Lower lobe of right lung (tissue), 2 donors: Measurements from ENCODE around the gene PKM. TPM values are rescaled to one million over a fixed set of nuclear protein-coding genes. Genes with fewer than 3 reads are reported as not detected.
A peak's percentile ranks its signal among the peaks of the same experiment; 100 is the strongest.

Experiments used
- ATAC-seq, 2 donors: fragments of 200-7000 bp; cut with Tn5 transposase; one replicate each; pipeline ENCODE4 v1.9.1; 2020 to 2022; ENCODE audit warnings: mild to moderate bottlenecking in 2 of 2, moderate library complexity in 2 of 2
- DNase-seq: peaks from one replicate; pipeline ENCODE4 v3.0.0-alpha.2; 2020
- H3K27ac ChIP-seq: fragments of 200-600 bp; one replicate; pipeline ENCODE4 v1.8.0; 2022
- H3K27me3 ChIP-seq: fragments of 200-600 bp; one replicate; pipeline ENCODE4 v1.8.0; 2022; ENCODE audit warnings: low read depth
- H3K36me3 ChIP-seq: fragments of 200-600 bp; one replicate; pipeline ENCODE4 v1.8.0; 2022; ENCODE audit warnings: mild to moderate bottlenecking
- H3K4me1 ChIP-seq: fragments of 200-600 bp; one replicate; pipeline ENCODE4 v1.8.0; 2022
- H3K4me3 ChIP-seq: fragments of 200-600 bp; one replicate; pipeline ENCODE4 v1.8.0; 2022; ENCODE audit warnings: mild to moderate bottlenecking
- H3K9me3 ChIP-seq: fragments of 200-600 bp; one replicate; pipeline ENCODE4 v1.8.0; 2022
- CTCF ChIP-seq: fragments of 200-600 bp; IDR thresholded peaks from one replicate; pipeline ENCODE4 v1.8.0; 2022; ENCODE audit warnings: antibody characterized with exemption, mild to moderate bottlenecking
- intact Hi-C: fragments of 100-400 bp; cut with DNase I; formaldehyde crosslinking; loops from one replicate; pipeline ENCODE4 v1.11.0; 2022
- total RNA-seq: library from RNA; stranded (reverse); fragmentation: NEBNext Ultra II Directional; extraction: Animal tissue kit (Norgen Biotek cat#: 25700); gene quantifications from one replicate; pipeline ENCODE4 v1.2.1, GENCODE V29; 2021
- donor health status: DM: no; HTN: yes; CAD: no; lungs with severe emphysema.

The PKM gene
- total RNA-seq, 1 donor from 2014 or later: 443 TPM

DNA sequence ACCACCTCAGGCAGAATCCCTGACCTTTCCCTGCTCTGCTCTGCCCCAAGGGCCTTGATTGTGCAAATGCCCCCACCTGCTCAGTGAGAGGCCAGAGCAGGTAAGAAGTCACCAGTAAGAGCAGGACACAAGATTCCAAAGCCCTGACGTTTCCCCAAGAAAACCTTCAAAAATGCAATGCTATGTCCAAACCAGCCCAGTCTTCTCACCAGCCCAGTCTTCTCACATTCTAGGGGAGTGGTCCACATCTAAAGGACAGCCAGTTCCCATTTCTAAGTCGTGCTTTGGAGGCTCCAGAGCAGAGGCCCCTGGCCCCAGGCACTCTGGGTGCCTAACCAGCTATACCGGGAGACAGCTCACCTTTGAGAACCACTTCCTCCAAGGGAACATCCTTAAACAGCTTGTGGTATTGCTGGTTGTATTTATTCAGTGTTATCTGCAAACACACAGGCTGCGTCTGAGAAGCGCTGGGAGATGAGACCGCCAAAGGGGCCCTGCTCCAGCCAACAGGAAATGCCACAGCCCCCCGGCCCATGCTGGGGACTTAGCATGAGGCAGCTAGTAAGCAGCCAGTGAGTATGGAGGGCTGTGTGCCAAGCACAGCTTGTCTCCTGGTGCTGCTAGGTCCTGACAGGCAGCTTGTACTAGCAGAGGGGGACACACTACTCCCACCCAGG is 62.7 kb downstream of the PKM start:
- no peak overlapping the region for H3K4me3 ChIP-seq
- TF ChIP-seq CTCF: no peak
- peak; percentile 25 to 34 for ATAC-seq
- H3K36me3 ChIP-seq: no peaks in the 10 kb centered on the region
- no peaks in the 10 kb centered on the region for H3K27me3 ChIP-seq
- intact Hi-C loops: no loop called here
- peaks cover 19% of the 10 kb centered on the region for H3K4me1 ChIP-seq
- H3K9me3 ChIP-seq: no peaks in the 10 kb centered on the region
- H3K27ac ChIP-seq: peak overlapping the region; percentile 56
- DNase-seq: no peak

DNA sequence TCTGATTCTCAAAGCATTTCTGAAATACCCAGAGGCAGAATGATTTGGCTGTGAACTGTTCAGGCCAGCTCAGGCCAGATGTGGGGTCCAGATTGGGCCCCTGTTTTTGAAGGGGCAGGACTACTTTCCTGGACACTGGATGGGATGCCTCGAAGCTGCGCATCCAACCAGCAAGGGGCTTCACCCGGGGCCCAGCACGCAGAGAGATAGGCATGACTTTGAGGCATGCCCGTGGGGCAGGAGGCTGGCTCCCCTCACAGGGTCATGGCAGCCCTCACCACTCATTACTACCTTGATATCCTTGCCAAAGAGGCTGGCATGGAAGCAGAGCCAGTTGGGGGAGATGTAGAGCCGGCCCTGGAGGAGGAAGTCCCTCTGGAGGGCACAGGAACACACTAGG is 63.5 kb downstream of the PKM start:
- ATAC-seq: no peak
- intact Hi-C loops: no loop called here

GRCh38 chr15:72166716-72167417 is 64.1 kb downstream of the PKM start:
- Histone ChIP-seq H3K4me3 (no peak overlapping the region), H3K4me1 (peaks cover 26% of the 10 kb centered on the region), H3K9me3 (no peaks in the 10 kb centered on the region), H3K27ac (no peak overlapping the region), H3K27me3 (no peaks in the 10 kb centered on the region), H3K36me3 (no peaks in the 10 kb centered on the region)
- intact Hi-C loops: no loop called here
- DNase-seq: no peak
- TF ChIP-seq CTCF: no peak
- no peak for ATAC-seq

More for the DNA sequence above, 63.5 kb downstream of the PKM start:
- Histone ChIP-seq H3K27ac (no peak overlapping the region), H3K4me3 (no peak overlapping the region), H3K4me1 (peaks cover 20% of the 10 kb centered on the region), H3K27me3 (no peaks in the 10 kb centered on the region), H3K36me3 (no peaks in the 10 kb centered on the region), H3K9me3 (no peaks in the 10 kb centered on the region)
- no peak for DNase-seq
- TF ChIP-seq CTCF: no peak

DNA sequence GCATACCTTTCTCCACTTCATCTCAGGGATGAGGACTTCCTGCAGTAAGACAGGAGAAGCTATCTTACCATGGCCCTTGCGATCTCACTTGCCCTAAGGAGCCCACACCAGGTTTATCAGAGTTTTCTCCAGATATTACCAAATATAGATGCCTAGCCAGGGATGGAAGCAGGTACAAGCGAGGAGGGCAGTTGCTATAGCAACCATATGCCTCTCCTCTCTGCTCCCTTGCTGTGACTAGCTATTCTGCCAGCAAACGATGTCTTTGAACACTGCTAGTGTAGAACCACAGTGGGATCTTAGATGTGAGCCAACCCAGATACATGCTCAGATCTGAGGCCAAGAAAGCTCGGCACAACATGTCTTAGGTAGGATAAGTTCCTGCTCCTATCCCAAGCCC is 67.3 kb downstream of the PKM start:
- Histone ChIP-seq H3K27ac (no peak overlapping the region), H3K27me3 (no peaks in the 10 kb centered on the region), H3K4me3 (no peak overlapping the region), H3K36me3 (no peaks in the 10 kb centered on the region), H3K9me3 (no peaks in the 10 kb centered on the region), H3K4me1 (peaks cover 31% of the 10 kb centered on the region)
- intact Hi-C loops: no loop called here
- no peak for TF ChIP-seq CTCF
- ATAC-seq (no peak), DNase-seq (no peak)

GRCh38 chr15:72162569-72162968 is 68.4 kb downstream of the PKM start:
- DNase-seq (no peak), ATAC-seq (no peak)
- no peaks in the 10 kb centered on the region for H3K9me3 ChIP-seq
- H3K27ac ChIP-seq: peak overlapping the region; percentile 64
- H3K27me3 ChIP-seq: no peaks in the 10 kb centered on the region
- intact Hi-C loops: no loop called here
- no peak for TF ChIP-seq CTCF
- no peak overlapping the region for H3K4me3 ChIP-seq
- H3K36me3 ChIP-seq: no peaks in the 10 kb centered on the region
- H3K4me1 ChIP-seq: peaks cover 20% of the 10 kb centered on the region
